Esophagus squamous epithelium (tissue), 5 donors: ENCODE results near the gene RSL1D1. TPM values are rescaled to one million over a fixed set of nuclear protein-coding genes. Genes with fewer than 3 reads are reported as not detected.
A peak's percentile ranks its signal among the peaks of the same experiment; 100 is the strongest.

Experiments
- DNase-seq: peaks from one replicate; lab custom pipeline; 2025; lab: John Stamatoyannopoulos, UW
- H3K27ac ChIP-seq, 4 donors: fragments of 200-600 bp; sonication (generic); one replicate each; pipeline ENCODE4 v1.5.1; 2016 to 2019; ENCODE audit warnings: mild to moderate bottlenecking in 1 of 4
- H3K27me3 ChIP-seq, 4 donors: fragments of 200-600 bp; sonication (generic); 1 replicate in 3 of 4; 2 replicates in 1 of 4; pipeline versions ENCODE4 v1.5.1 to v1.6.0; 2017 to 2021; ENCODE audit warnings: antibody characterized with exemption in 1 of 4
- H3K36me3 ChIP-seq, 3 donors: fragments of 200-600 bp; sonication (generic); one replicate each; pipeline ENCODE4 v1.5.1; 2016 to 2019
- H3K4me1 ChIP-seq, 3 donors: fragments of 200-600 bp; sonication (generic); one replicate each; pipeline ENCODE4 v1.5.1; 2017 to 2019
- H3K4me3 ChIP-seq, 4 donors: fragments of 200-600 bp; sonication (generic); 1 replicate in 3 of 4; 2 replicates in 1 of 4; pipeline ENCODE4 v1.5.1; 2016 to 2019; ENCODE audit warnings: mild to moderate bottlenecking in 2 of 4, moderate library complexity in 1 of 4
- H3K9me3 ChIP-seq, 3 donors: fragments of 200-600 bp; sonication (generic); one replicate each; pipeline ENCODE4 v1.5.1; 2016 to 2019
- CTCF ChIP-seq, 6 experiments: fragments of 450-650 bp in 4 of 6; fragments of 200-600 bp in 2 of 6; sonication (generic) in 2 of 6; IDR thresholded peaks; one replicate each; pipeline ENCODE4 v1.5.1; 2016 to 2019; ENCODE audit warnings: antibody characterized with exemption in 6 of 6, mild to moderate bottlenecking in 4 of 6, moderate library complexity in 4 of 6
- POLR2A ChIP-seq, 4 donors: fragments of 450-650 bp; IDR thresholded peaks; one replicate each; pipeline ENCODE4 v1.6.1; 2017; ENCODE audit warnings: antibody characterized with exemption in 4 of 4, mild to moderate bottlenecking in 4 of 4, moderate library complexity in 3 of 4
- WGBS, 2 donors: methylation state at CpG; one replicate each; pipeline ENCODE4 v1.1.5; 2018; 5-methylcytosine and 5-hydroxymethylcytosine counted together
- intact Hi-C: fragments of 100-400 bp; cut with DNase I; formaldehyde crosslinking; loops from one replicate; pipeline ENCODE4 v1.15.0; 2022
- total RNA-seq, 4 donors: library from RNA; depleted of rRNA; stranded (reverse); fragments of >200 nt; gene quantifications; one replicate each; pipeline ENCODE4 v1.1.0, GENCODE V29; 2016
- donor health status: DM: yes; HTN: yes; CAD: no.

RSL1D1 gene
- total RNA-seq, 4 donors from 2014 or later: 85.4 to 187 (median 145) TPM

GRCh38 chr16:11796227-11797165 lies 54.8 kb downstream of the RSL1D1 start:
- peak in 1 of 4 donors; percentile 17 for TF ChIP-seq POLR2A (IDR thresholded peaks at IDR 0.05)
- no peak for TF ChIP-seq CTCF (IDR thresholded peaks at IDR 0.05)
- Histone ChIP-seq H3K36me3 (no peaks in the 10 kb centered on the region), H3K4me3 (peak overlapping the region; percentile 53 to 88 (median 80)), H3K27me3 (no peaks in the 10 kb centered on the region), H3K4me1 (peaks cover 42 to 85% (median 65%) of the 10 kb centered on the region in 3 donors), H3K9me3 (no peaks in the 10 kb centered on the region), H3K27ac (peak overlapping the region; percentile 92 to 99 (median 94))
- 0 to 1% methylated on average over 26 to 34 of the region's 93 CpGs for WGBS, 2 donors
- DNase-seq: no peak
- intact Hi-C loops: loop anchor here (5.0 kb wide), 1 partner anchor 54 kb away; the partner anchor contains the start of gene TXNDC11

GRCh38 chr16:11795887-11796226 lies 55.5 kb downstream of the RSL1D1 start:
- peak overlapping the region; percentile 92 to 99 (median 94) for H3K27ac ChIP-seq
- H3K36me3 ChIP-seq: no peaks in the 10 kb centered on the region
- H3K27me3 ChIP-seq: no peaks in the 10 kb centered on the region
- H3K4me1 ChIP-seq: peaks cover 43 to 90% (median 66%) of the 10 kb centered on the region in 3 donors
- 49 to 58% methylated on average over 8 of the region's 8 CpGs for WGBS, 2 donors
- H3K4me3 ChIP-seq: peak overlapping the region; percentile 53 to 88 (median 80)
- no peaks in the 10 kb centered on the region for H3K9me3 ChIP-seq
- intact Hi-C loops: loop anchor here (5.0 kb wide), 1 partner anchor 54 kb away; the partner anchor contains the start of gene TXNDC11
- DNase-seq: no peak
- no peak for TF ChIP-seq CTCF (IDR thresholded peaks at IDR 0.05)
- TF ChIP-seq POLR2A (IDR thresholded peaks at IDR 0.05): no peak

- intact Hi-C loops: loop anchor here (5.0 kb wide), 1 partner anchor 53 kb away; the partner anchor contains the start of gene TXNDC11
- peaks cover 0 to 4% (median 0%) of the 10 kb centered on the region in 3 donors for H3K36me3 ChIP-seq
- DNase-seq: no peak
- no peaks in the 10 kb centered on the region for H3K9me3 ChIP-seq
- peaks cover 43 to 89% (median 66%) of the 10 kb centered on the region in 3 donors for H3K4me1 ChIP-seq
- peak overlapping the region in 3 of 4 donors; percentile 77 to 88 (median 83) for H3K4me3 ChIP-seq
- WGBS, 2 donors: 78 to 85% methylated on average over 15 to 20 of the region's 20 CpGs
- no peaks in the 10 kb centered on the region for H3K27me3 ChIP-seq
- peak overlapping the region in 3 of 4 donors; percentile 92 to 99 (median 94) for H3K27ac ChIP-seq
- TF ChIP-seq POLR2A (IDR thresholded peaks at IDR 0.05): no peak
- no peak for TF ChIP-seq CTCF (IDR thresholded peaks at IDR 0.05)
These were observed 56.1 kb downstream of the RSL1D1 start for GRCh38 chr16:11794996-11795886.

- intact Hi-C loops: no loop called here
- peaks cover 43 to 81% (median 60%) of the 10 kb centered on the region in 3 donors for H3K4me1 ChIP-seq
- DNase-seq: no peak
- H3K9me3 ChIP-seq: no peaks in the 10 kb centered on the region
- H3K36me3 ChIP-seq: peaks cover 0 to 9% (median 0%) of the 10 kb centered on the region in 3 donors
- no peak overlapping the region for H3K4me3 ChIP-seq
- 15 to 20% methylated on average over 2 of the region's 2 CpGs for WGBS, 2 donors
- TF ChIP-seq POLR2A (IDR thresholded peaks at IDR 0.05): no peak
- no peak for TF ChIP-seq CTCF (IDR thresholded peaks at IDR 0.05)
- no peaks in the 10 kb centered on the region for H3K27me3 ChIP-seq
- peak overlapping the region in 2 of 4 donors; percentile 92 to 94 for H3K27ac ChIP-seq
These were observed 56.9 kb downstream of the RSL1D1 start for GRCh38 chr16:11794447-11794846.
